Lung (tissue), 12 donors: ENCODE results near the gene AFMID. TPM values are rescaled to one million over a fixed set of nuclear protein-coding genes. Genes with fewer than 3 reads are reported as not detected.

Experiments used
- ATAC-seq: fragments of 200-7000 bp; cut with Tn5 transposase; one replicate; pipeline ENCODE4 v1.9.1; 2020; ENCODE audit warnings: moderate number of reproducible peaks; ENCODE audit not compliant: insufficient read depth, low FRiP score
- DNase-seq, 3 donors: peaks; one replicate each; pipeline ENCODE4 v3.0.0-alpha.2; 2013 to 2017
- H3K27ac ChIP-seq, 2 donors: one replicate each; pipeline ENCODE4 v1.5.1; 2013; ENCODE audit warnings: mild to moderate bottlenecking in 2 of 2, moderate library complexity in 2 of 2, control low read depth in 1 of 2, inconsistent platforms in 1 of 2, low read depth in 1 of 2, low read length in 1 of 2
- H3K27me3 ChIP-seq, 3 donors: one replicate each; pipeline ENCODE4 v1.5.1; 2013; ENCODE audit warnings: low read length in 2 of 3; ENCODE audit not compliant: control insufficient read depth in 3 of 3, insufficient read depth in 3 of 3
- H3K36me3 ChIP-seq, 4 donors: one replicate each; pipeline ENCODE4 v1.5.1; 2013; ENCODE audit warnings: low read length in 4 of 4, mild to moderate bottlenecking in 1 of 4, moderate library complexity in 1 of 4; ENCODE audit not compliant: control insufficient read depth in 4 of 4, insufficient read depth in 4 of 4
- H3K4me1 ChIP-seq, 5 donors: one replicate each; pipeline ENCODE4 v1.5.1; 2013; ENCODE audit warnings: low read length in 5 of 5, mild to moderate bottlenecking in 2 of 5, moderate library complexity in 1 of 5; ENCODE audit not compliant: control insufficient read depth in 5 of 5, insufficient read depth in 5 of 5
- H3K4me3 ChIP-seq: one replicate; pipeline ENCODE4 v1.5.1; 2013; ENCODE audit warnings: mild to moderate bottlenecking, control low read depth, moderate library complexity
- H3K9ac ChIP-seq, 2 donors: one replicate each; pipeline ENCODE4 v1.5.1; 2013; ENCODE audit warnings: low read length in 2 of 2, control low read depth in 1 of 2; ENCODE audit not compliant: insufficient read depth in 1 of 2
- H3K9me3 ChIP-seq, 4 donors: one replicate each; pipeline ENCODE4 v1.5.1; 2013; ENCODE audit warnings: low read length in 3 of 4, mild to moderate bottlenecking in 1 of 4, moderate library complexity in 1 of 4; ENCODE audit not compliant: control insufficient read depth in 4 of 4, insufficient read depth in 3 of 4
- CTCF ChIP-seq: IDR thresholded peaks from 2 replicates; pipeline ENCODE4 v1.5.1; 2012; ENCODE audit warnings: mild to moderate bottlenecking; ENCODE audit errors: control extremely low read depth, extremely low read depth
- WGBS, 2 donors: extraction: QIAGEN DNeasy Blood & Tissue Kit; methylation state at CpG; one replicate each; pipeline ENCODE4 v1.1.7; 2013; 5-methylcytosine and 5-hydroxymethylcytosine counted together
- polyA plus RNA-seq, 2 donors: library from polyadenylated mRNA; stranded (reverse); fragments of 200-250 nt; gene quantifications; one replicate each; pipeline ENCODE4 v1.2.1, GENCODE V29; 2013
- total RNA-seq, 2 donors: library from RNA; depleted of rRNA in 1 of 2; stranded (reverse); fragments of >200 nt in 1 of 2; gene quantifications; one replicate each; pipeline ENCODE4 v1.2.1, GENCODE V29; 2014 to 2021
- donor health status: control.
- donor health status: control.
- donor health status: Bipolar disorder and iron deficiency.
- donor health status: healthy.
- donor health status: DM: yes; HTN: yes; CAD: no.

Gene AFMID
- total and polyA plus RNA-seq, 4 donors: 24.6 to 35.4 (median 34.3) TPM

- Histone ChIP-seq H3K4me3 (no peak overlapping the region), H3K36me3 (peaks cover 0 to 5% (median 0%) of the 10 kb centered on the region in 4 donors), H3K4me1 (peaks cover 0 to 2% (median 0%) of the 10 kb centered on the region in 5 donors), H3K27me3 (no peaks in the 10 kb centered on the region), H3K27ac (no peak overlapping the region), H3K9me3 (no peaks in the 10 kb centered on the region), H3K9ac (no peak overlapping the region)
- DNase-seq: no peak
- WGBS, 2 donors: 90% methylated on average over 3 of the region's 3 CpGs
- no peak for ATAC-seq
- no peak for TF ChIP-seq CTCF
These were observed 21.3 kb downstream of the AFMID start for GRCh38 chr17:78208486-78208885.

- Histone ChIP-seq H3K9ac (no peak overlapping the region), H3K9me3 (no peaks in the 10 kb centered on the region), H3K36me3 (peaks cover 0 to 4% (median 0%) of the 10 kb centered on the region in 4 donors), H3K27me3 (no peaks in the 10 kb centered on the region), H3K4me1 (peaks cover 0 to 9% (median 3%) of the 10 kb centered on the region in 5 donors), H3K27ac (no peak overlapping the region), H3K4me3 (no peak overlapping the region)
- no peak for TF ChIP-seq CTCF
- DNase-seq (no peak), ATAC-seq (no peak)
- 83 to 89% methylated on average over 10 of the region's 10 CpGs for WGBS, 2 donors
These were observed 22.9 kb downstream of the AFMID start for GRCh38 chr17:78210111-78210510.

- Histone ChIP-seq H3K36me3 (peaks cover 0 to 3% (median 0%) of the 10 kb centered on the region in 4 donors), H3K9me3 (no peaks in the 10 kb centered on the region), H3K27ac (no peak overlapping the region), H3K27me3 (no peaks in the 10 kb centered on the region), H3K9ac (no peak overlapping the region), H3K4me3 (no peak overlapping the region), H3K4me1 (peaks cover 0 to 14% (median 3%) of the 10 kb centered on the region in 5 donors)
- 77 to 88% methylated on average over 11 of the region's 11 CpGs for WGBS, 2 donors
- ATAC-seq (no peak), DNase-seq (no peak)
- no peak for TF ChIP-seq CTCF
These were observed 23.9 kb downstream of the AFMID start for GRCh38 chr17:78211032-78211431.
